Endothelial cell of umbilical vein (primary cell): Measurements from ENCODE around the gene RELN. TPM values are rescaled to one million over a fixed set of nuclear protein-coding genes. Genes with fewer than 3 reads are reported as not detected.

Experiments used
- BruUV-seq: library from RNA; stranded (reverse); fragments of 400-500 nt; replicated peaks from 2 replicates; lab custom pipeline; 2021; lab: Mats Ljungman, UMichigan
- CTCF ChIA-PET: fragments of 300-600, 350-600 bp; sonication (Branson Sonifier 250); formaldehyde crosslinking; loops from one replicate; lab custom pipeline; 2021; ENCODE audit warnings: antibody characterized with exemption, inconsistent platforms; lab: Charles Lee
- POLR2A ChIA-PET: fragments of 300-600, 350-600 bp; sonication (Branson Sonifier 250); formaldehyde crosslinking; loops from one replicate; lab custom pipeline; 2021; ENCODE audit warnings: antibody characterized with exemption, inconsistent platforms; lab: Charles Lee
- DNase-seq: peaks from one replicate; pipeline ENCODE4 v3.0.0-alpha.2; 2011; ENCODE audit warnings: low read depth, low spot score
- FAIRE-seq: peaks from 2 replicates; lab custom pipeline; 2011; peaks lifted over from hg19 to GRCh38; lab: Jason Lieb, UNC
- H2AFZ ChIP-seq: 2 replicates; pipeline ENCODE4 v1.6.0; 2012; ENCODE audit warnings: low read depth, low read length, control low read depth, inconsistent platforms
- H3K27ac ChIP-seq: 2 replicates; pipeline ENCODE4 v1.5.1; 2011; ENCODE audit warnings: low read depth, mild to moderate bottlenecking, control low read depth, low read length, moderate library complexity; ENCODE audit not compliant: insufficient read depth
- H3K27me3 ChIP-seq, 2 experiments: 2 replicates each; pipeline versions ENCODE4 v1.6.0 to v1.6.1; 2011; ENCODE audit warnings: low read length in 2 of 2, mixed read lengths in 1 of 2; ENCODE audit not compliant: control insufficient read depth in 2 of 2, insufficient read depth in 2 of 2
- H3K36me3 ChIP-seq, 2 experiments: 2 replicates in 1 of 2; 3 replicates in 1 of 2; pipeline ENCODE4 v1.5.1; 2011; ENCODE audit warnings: low read length in 2 of 2, mild to moderate bottlenecking in 1 of 2, moderate library complexity in 1 of 2; ENCODE audit not compliant: control insufficient read depth in 2 of 2, insufficient read depth in 2 of 2; ENCODE audit errors: extremely low read depth in 1 of 2
- H3K4me1 ChIP-seq: 3 replicates; pipeline ENCODE4 v1.5.1; 2011; ENCODE audit warnings: mild to moderate bottlenecking, low read length; ENCODE audit not compliant: control insufficient read depth, insufficient read depth; ENCODE audit errors: extremely low read depth
- H3K4me2 ChIP-seq: 2 replicates; pipeline ENCODE4 v1.6.1; 2011; ENCODE audit warnings: low read length, control low read depth, mixed read lengths; ENCODE audit not compliant: insufficient read depth
- H3K4me3 ChIP-seq, 3 experiments: fragments of 200-600 bp in 1 of 3; sonication (generic), shearing (Covaris generic) in 1 of 3; replicated peaks in 1 of 3; 2 replicates each; pipeline ENCODE4 v1.5.1; 2011 to 2016; ENCODE audit warnings: control low read depth in 3 of 3, low read length in 3 of 3, mild to moderate bottlenecking in 2 of 3, inconsistent platforms in 1 of 3, low read depth in 1 of 3, moderate library complexity in 1 of 3; ENCODE audit not compliant: insufficient read depth in 1 of 3
- H3K79me2 ChIP-seq: 2 replicates; pipeline ENCODE4 v1.6.0; 2012; ENCODE audit warnings: low read length, inconsistent platforms; ENCODE audit not compliant: control insufficient read depth, insufficient read depth
- H3K9ac ChIP-seq: replicated peaks from 2 replicates; pipeline ENCODE3; 2011; ENCODE audit warnings: low read length, control low read depth; ENCODE audit not compliant: insufficient read depth; ENCODE audit errors: extremely low read depth
- H3K9me1 ChIP-seq: replicated peaks from 3 replicates; pipeline ENCODE4 v1.6.0; 2011; ENCODE audit warnings: mild to moderate bottlenecking, low read length; ENCODE audit not compliant: control insufficient read depth, insufficient read depth; ENCODE audit errors: extremely low read depth
- H3K9me3 ChIP-seq: replicated peaks from 2 replicates; pipeline ENCODE4 v1.5.1; 2012; ENCODE audit warnings: low read length, inconsistent platforms; ENCODE audit not compliant: control insufficient read depth, insufficient read depth
- H4K20me1 ChIP-seq: replicated peaks from 2 replicates; pipeline ENCODE3; 2011; ENCODE audit warnings: mild to moderate bottlenecking, low read length; ENCODE audit not compliant: control insufficient read depth, insufficient read depth; ENCODE audit errors: extremely low read depth
- EZH2 ChIP-seq: IDR thresholded peaks from 2 replicates; pipeline ENCODE4 v1.6.1; 2012; ENCODE audit warnings: borderline replicate concordance, low read depth, mild to moderate bottlenecking, moderate library complexity, low read length, inconsistent platforms; ENCODE audit not compliant: severe bottlenecking
- FOS ChIP-seq: IDR thresholded peaks from 2 replicates; pipeline ENCODE4 v1.6.1; 2011; ENCODE audit warnings: mild to moderate bottlenecking, low read length, moderate library complexity, borderline replicate concordance; ENCODE audit not compliant: insufficient read depth
- GATA2 ChIP-seq: IDR thresholded peaks from 2 replicates; pipeline ENCODE4 v1.7.0; 2011; ENCODE audit warnings: low read depth, mild to moderate bottlenecking, moderate library complexity, mixed read lengths, low read length; ENCODE audit not compliant: insufficient read length, insufficient read depth
- JUN ChIP-seq: IDR thresholded peaks from 2 replicates; pipeline ENCODE4 v1.6.1; 2011; ENCODE audit warnings: borderline replicate concordance, low read depth; ENCODE audit not compliant: insufficient read length, insufficient read depth
- MYC ChIP-seq: IDR thresholded peaks from one replicate; pipeline ENCODE4 v1.6.1; 2011; ENCODE audit warnings: mild to moderate bottlenecking, low read depth, low read length
- POLR2A ChIP-seq: IDR thresholded peaks from 2 replicates; pipeline ENCODE4 v1.6.1; 2012; ENCODE audit warnings: low read depth, mild to moderate bottlenecking, control low read depth, low read length
- POLR2AphosphoS5 ChIP-seq: IDR thresholded peaks from 2 replicates; pipeline ENCODE4 v1.6.1; 2012; ENCODE audit warnings: low read depth, mild to moderate bottlenecking, control low read depth, low read length, moderate library complexity; ENCODE audit not compliant: insufficient read depth
- dilution Hi-C: fragments of 300-500 bp; cut with MboI; formaldehyde crosslinking; loops from one replicate; pipeline ENCODE4 v1.15.0; 2019; ENCODE audit warnings: low sequenced_read_pairs; ENCODE audit not compliant: extremely low pct_ligation_motif_present
- intact Hi-C: fragments of 100-400 bp; cut with micrococcal nuclease; formaldehyde crosslinking; loops from one replicate; pipeline ENCODE4 v1.10.0; 2022
- polyA plus RNA-seq, 4 experiments: library from polyadenylated mRNA; depleted of rRNA in 3 of 4; stranded (reverse) in 3 of 4; unstranded in 1 of 4; fragments of >200 nt; gene quantifications; 2 replicates each; pipeline versions ENCODE4 v1.2.1 to v1.2.3, GENCODE V29; 2011 to 2012; ENCODE audit warnings: missing spikeins in 1 of 4
- total RNA-seq: library from RNA; stranded (reverse); gene quantifications from 2 replicates; pipeline ENCODE4 v1.2.3, GENCODE V29; 2021
- TF ChIP-seq, protein P1 (sequence below): IDR thresholded peaks from 2 replicates; pipeline ENCODE4 v1.6.1; 2011; ENCODE audit not compliant: insufficient read depth, insufficient read length
- TF ChIP-seq, protein P2 (sequence below), 2 donors: IDR thresholded peaks; 1 replicate in 1 of 2; 2 replicates in 1 of 2; pipeline ENCODE4 v1.5.1; 2011; ENCODE audit warnings: low read length in 2 of 2, mild to moderate bottlenecking in 2 of 2, moderate library complexity in 2 of 2, control low read depth in 1 of 2, inconsistent platforms in 1 of 2, low read depth in 1 of 2; ENCODE audit not compliant: insufficient read depth in 1 of 2; ENCODE audit errors: extremely low read depth in 1 of 2

RELN gene
- total and polyA plus RNA-seq, 2 donors (not counting 3 experiments of a cell fraction or from before 2014, with no cell fraction given) = 0.15 to 0.22 TPM

DNA sequence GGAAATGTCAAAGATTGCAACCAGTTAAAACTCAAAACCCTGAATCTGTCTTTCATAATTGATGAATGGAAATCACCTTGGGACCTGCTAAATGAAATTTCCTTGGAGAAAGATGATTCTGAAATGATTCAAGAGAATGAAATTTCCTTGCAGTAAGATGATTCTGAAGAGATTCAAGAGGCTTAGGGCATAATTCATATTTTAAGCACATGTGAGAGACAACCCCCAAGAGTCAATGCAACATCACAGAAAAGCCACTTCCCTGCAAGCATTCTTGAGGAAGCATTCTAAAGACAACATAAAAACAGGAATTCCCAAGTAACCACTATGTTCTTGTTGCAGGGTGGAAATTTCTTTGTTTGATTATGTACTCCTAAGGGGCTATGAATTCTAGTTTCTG lies 113.7 kb downstream of the RELN start:
- Histone ChIP-seq H3K4me3 (no peak overlapping the region), H2AFZ (no peak overlapping the region), H3K9me1 (no peaks in the 10 kb centered on the region), H3K4me2 (no peak overlapping the region), H3K9ac (no peak overlapping the region), H3K36me3 (no peaks in the 10 kb centered on the region), H3K4me1 (no peaks in the 10 kb centered on the region), H3K27me3 (no peaks in the 10 kb centered on the region), H4K20me1 (no peaks in the 10 kb centered on the region), H3K27ac (no peak overlapping the region), H3K79me2 (no peaks in the 10 kb centered on the region), H3K9me3 (no peaks in the 10 kb centered on the region)
- TF ChIP-seq, protein P1, sequence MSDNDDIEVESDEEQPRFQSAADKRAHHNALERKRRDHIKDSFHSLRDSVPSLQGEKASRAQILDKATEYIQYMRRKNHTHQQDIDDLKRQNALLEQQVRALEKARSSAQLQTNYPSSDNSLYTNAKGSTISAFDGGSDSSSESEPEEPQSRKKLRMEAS = no peak
- TF ChIP-seq FOS (no peak), JUN (no peak), MYC (no peak), EZH2 (no peak), GATA2 (no peak), POLR2AphosphoS5 (no peak), POLR2A (no peak)
- TF ChIP-seq, protein P2, sequence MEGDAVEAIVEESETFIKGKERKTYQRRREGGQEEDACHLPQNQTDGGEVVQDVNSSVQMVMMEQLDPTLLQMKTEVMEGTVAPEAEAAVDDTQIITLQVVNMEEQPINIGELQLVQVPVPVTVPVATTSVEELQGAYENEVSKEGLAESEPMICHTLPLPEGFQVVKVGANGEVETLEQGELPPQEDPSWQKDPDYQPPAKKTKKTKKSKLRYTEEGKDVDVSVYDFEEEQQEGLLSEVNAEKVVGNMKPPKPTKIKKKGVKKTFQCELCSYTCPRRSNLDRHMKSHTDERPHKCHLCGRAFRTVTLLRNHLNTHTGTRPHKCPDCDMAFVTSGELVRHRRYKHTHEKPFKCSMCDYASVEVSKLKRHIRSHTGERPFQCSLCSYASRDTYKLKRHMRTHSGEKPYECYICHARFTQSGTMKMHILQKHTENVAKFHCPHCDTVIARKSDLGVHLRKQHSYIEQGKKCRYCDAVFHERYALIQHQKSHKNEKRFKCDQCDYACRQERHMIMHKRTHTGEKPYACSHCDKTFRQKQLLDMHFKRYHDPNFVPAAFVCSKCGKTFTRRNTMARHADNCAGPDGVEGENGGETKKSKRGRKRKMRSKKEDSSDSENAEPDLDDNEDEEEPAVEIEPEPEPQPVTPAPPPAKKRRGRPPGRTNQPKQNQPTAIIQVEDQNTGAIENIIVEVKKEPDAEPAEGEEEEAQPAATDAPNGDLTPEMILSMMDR (IDR thresholded peaks at IDR 0.05; ENCODE audit: extremely low read depth in 1 of 2, insufficient read depth in 1 of 2, low read depth in 1 of 2, low read length in 2 of 2) = no peak
- DNase-seq (no peak), FAIRE-seq (no peak)
- POLR2A ChIA-PET = no interaction called here
- intact Hi-C loops = no loop called here
- CTCF ChIA-PET = no interaction called here
- dilution Hi-C loops = no loop called here
- BruUV-seq = no TSS peak
